Fibroblast of skin of right biceps (primary cell): ENCODE results near the gene KIF18A.
A peak's percentile ranks its signal among the peaks of the same experiment; 100 is the strongest.

Experiments used
- DNase-seq: peaks from one replicate; pipeline ENCODE4 v3.0.0-alpha.2; 2013

Gene KIF18A

GRCh38 chr11:28040384-28040783, 67.6 kb downstream of the KIF18A start:
- no peak for DNase-seq

GRCh38 chr11:28038775-28039174, 69.2 kb downstream of the KIF18A start:
- DNase-seq = no peak

- DNase-seq = no peak
Measured at GRCh38 chr11:28026634-28027290, 81.2 kb downstream of the KIF18A start.

GRCh38 chr11:28017816-28018215, 90.1 kb downstream of the KIF18A start:
- peak; percentile 56 for DNase-seq

GRCh38 chr11:28011813-28012212, 96.1 kb downstream of the KIF18A start:
- DNase-seq = no peak

- peak; percentile 32 for DNase-seq
Measured at GRCh38 chr11:28009996-28010395, 98.0 kb downstream of the KIF18A start.

GRCh38 chr11:28009388-28009787, 98.6 kb downstream of the KIF18A start:
- peak; percentile 78 for DNase-seq

GRCh38 chr11:28003615-28004014, 104.3 kb downstream of the KIF18A start:
- DNase-seq = no peak

GRCh38 chr11:27998552-27998951, 109.4 kb downstream of the KIF18A start:
- no peak for DNase-seq

- DNase-seq = no peak
Measured at GRCh38 chr11:27997344-27997743, 110.6 kb downstream of the KIF18A start.

- no peak for DNase-seq
Measured at GRCh38 chr11:27996066-27996465, 111.9 kb downstream of the KIF18A start.

GRCh38 chr11:27995083-27995482, 112.9 kb downstream of the KIF18A start:
- no peak for DNase-seq

- DNase-seq = no peak
Measured at GRCh38 chr11:27991736-27992135, 116.2 kb downstream of the KIF18A start.

GRCh38 chr11:27977527-27977926, 130.4 kb downstream of the KIF18A start:
- DNase-seq = no peak

GRCh38 chr11:27977031-27977430, 130.9 kb downstream of the KIF18A start:
- peak; percentile 70 for DNase-seq

GRCh38 chr11:27976262-27976661, 131.7 kb downstream of the KIF18A start:
- peak; percentile 39 for DNase-seq

- peak; percentile 12 for DNase-seq
Measured at GRCh38 chr11:27973851-27974536, 134.0 kb downstream of the KIF18A start.

- peak; percentile 76 for DNase-seq
Measured at GRCh38 chr11:27972522-27973170, 135.3 kb downstream of the KIF18A start.

- peak; percentile 90 for DNase-seq
Measured at GRCh38 chr11:27971171-27971570, 136.8 kb downstream of the KIF18A start.
